Uterus (tissue), 2 donors: ENCODE data around the gene IFIT5.

Experiments used
- POLR2A ChIP-seq, 2 donors: fragments of 450-650 bp; IDR thresholded peaks; one replicate each; pipeline ENCODE4 v1.6.1; 2016; ENCODE audit warnings: antibody characterized with exemption in 2 of 2, mild to moderate bottlenecking in 1 of 2, moderate library complexity in 1 of 2
- TF ChIP-seq, protein P1 (sequence below), 4 experiments: fragments of 200-600 bp in 2 of 4; fragments of 450-650 bp in 2 of 4; sonication (generic) in 2 of 4; IDR thresholded peaks; one replicate each; pipeline ENCODE4 v1.5.1; 2016 to 2019; ENCODE audit warnings: antibody characterized with exemption in 4 of 4, mild to moderate bottlenecking in 2 of 4, moderate library complexity in 1 of 4

DNA sequence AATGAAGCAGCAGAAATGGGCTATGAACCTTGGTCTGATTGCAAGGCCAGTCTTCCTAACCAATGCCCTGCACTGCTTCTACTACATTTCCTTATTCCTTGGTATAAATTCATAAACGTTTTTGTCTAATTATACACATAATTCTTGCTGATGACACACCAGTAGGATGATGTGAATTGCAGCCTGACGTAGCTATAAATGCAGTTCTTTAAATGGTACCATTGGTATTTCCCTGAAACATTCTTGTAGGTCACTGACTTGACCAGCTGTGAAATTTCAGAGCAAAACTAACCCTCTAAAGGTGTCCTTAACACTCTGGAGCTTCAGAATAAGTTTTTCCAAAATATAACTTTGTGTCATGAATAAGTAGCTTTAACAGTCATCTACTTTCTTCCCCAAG is 50.8 kb downstream of the IFIT5 start:
- TF ChIP-seq, protein P1, sequence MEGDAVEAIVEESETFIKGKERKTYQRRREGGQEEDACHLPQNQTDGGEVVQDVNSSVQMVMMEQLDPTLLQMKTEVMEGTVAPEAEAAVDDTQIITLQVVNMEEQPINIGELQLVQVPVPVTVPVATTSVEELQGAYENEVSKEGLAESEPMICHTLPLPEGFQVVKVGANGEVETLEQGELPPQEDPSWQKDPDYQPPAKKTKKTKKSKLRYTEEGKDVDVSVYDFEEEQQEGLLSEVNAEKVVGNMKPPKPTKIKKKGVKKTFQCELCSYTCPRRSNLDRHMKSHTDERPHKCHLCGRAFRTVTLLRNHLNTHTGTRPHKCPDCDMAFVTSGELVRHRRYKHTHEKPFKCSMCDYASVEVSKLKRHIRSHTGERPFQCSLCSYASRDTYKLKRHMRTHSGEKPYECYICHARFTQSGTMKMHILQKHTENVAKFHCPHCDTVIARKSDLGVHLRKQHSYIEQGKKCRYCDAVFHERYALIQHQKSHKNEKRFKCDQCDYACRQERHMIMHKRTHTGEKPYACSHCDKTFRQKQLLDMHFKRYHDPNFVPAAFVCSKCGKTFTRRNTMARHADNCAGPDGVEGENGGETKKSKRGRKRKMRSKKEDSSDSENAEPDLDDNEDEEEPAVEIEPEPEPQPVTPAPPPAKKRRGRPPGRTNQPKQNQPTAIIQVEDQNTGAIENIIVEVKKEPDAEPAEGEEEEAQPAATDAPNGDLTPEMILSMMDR (IDR thresholded peaks at IDR 0.05), result no peak
- TF ChIP-seq POLR2A (IDR thresholded peaks at IDR 0.05), result no peak
